Kidney tubule cell (primary cell): ENCODE results near the gene BMPR2.
"Not testable (repeated sequence)": the region's sequence is repeated elsewhere in the genome, so short reads cannot be mapped to it uniquely, and the experiment has no call there.

Experiments used
- DNase-seq: peaks from one replicate; pipeline ENCODE4 v3.0.0-alpha.2; 2018; ENCODE audit warnings: low spot score

The BMPR2 gene

GRCh38 chr2:202452744-202453143, 76.6 kb downstream of the BMPR2 start:
- no peak for DNase-seq

- DNase-seq: no peak
Observed at GRCh38 chr2:202454536-202454935, 78.4 kb downstream of the BMPR2 start.

DNA sequence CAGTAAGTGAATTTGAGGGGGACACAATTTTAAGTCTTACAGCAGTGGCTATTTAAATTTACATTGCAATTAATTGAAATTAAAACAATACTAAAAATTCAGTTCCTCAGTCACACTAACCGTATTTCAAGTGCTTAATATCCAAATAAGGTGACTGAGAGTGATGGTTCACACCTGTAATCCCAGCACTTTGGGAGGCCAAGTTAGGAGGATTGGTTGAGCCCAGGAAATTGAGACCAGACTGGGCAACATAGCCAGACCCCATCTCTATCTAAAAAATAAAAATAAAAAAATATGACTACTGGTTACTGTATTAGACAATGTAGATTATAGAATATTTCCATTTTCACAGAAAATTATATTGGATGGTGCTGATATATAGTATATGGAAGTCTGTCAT, 79.0 kb downstream of the BMPR2 start:
- no peak for DNase-seq

DNA sequence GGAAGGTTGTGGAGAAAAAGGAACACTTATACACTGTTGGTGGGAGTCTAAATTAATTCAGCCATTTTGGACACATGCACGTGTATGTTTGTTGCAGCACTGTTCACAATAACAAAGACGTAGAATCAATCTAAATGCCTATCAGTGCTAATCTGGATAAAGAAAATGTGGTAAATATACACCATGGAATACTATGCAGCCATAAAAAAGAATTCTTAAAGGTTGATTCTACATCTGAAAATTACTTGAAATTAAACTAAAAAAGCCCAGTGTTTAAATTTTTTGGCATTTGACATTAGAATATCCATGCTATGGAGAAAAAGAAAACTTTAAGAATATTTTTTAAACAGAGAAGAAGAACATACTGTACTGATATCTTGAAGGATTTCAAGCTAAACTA, 84.0 kb downstream of the BMPR2 start:
- no peak for DNase-seq

DNA sequence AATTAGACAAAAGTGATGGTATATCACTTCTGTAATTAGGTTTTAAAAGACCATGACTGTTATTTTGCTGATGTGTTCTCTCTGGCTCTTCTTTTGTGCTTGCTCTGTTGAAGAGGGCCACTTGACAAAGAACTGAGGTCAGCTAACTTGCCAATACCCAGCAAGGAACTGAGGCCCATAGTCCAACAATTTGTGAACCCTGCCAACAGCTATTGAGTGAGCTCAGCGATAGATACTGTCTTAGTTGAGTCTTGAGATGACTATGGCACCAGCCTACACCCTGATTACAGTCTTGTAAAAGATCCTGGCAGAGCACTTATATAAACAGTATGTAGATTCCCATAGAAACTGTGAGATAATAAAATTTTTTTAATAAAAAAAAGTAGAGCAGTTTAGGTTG, 103.0 kb downstream of the BMPR2 start:
- no peak for DNase-seq

GRCh38 chr2:202479610-202480009, 103.5 kb downstream of the BMPR2 start:
- no peak for DNase-seq

- DNase-seq: peak; percentile 73
Observed at GRCh38 chr2:202486351-202486750, 110.2 kb downstream of the BMPR2 start.

GRCh38 chr2:202488671-202489070, 112.5 kb downstream of the BMPR2 start:
- DNase-seq: no peak

DNA sequence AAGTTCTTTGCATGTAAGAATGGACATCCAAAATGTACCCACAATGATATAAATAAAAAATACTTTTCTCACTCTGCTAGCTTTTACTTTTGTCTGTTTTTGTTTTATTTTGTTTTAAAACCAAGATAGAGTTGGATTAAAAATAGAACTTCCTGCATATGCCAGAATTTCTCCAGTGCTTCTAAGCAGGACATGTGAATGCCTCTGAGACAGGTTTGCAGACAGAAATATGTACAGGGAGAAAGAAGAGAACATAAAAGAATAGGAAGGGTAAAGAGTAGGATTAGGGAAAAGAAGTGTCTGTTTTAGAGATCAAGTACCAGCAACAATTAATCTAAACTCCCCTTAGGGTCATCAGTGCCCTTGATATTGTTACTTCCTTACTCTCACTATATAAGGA, 114.4 kb downstream of the BMPR2 start:
- DNase-seq: no peak

DNA sequence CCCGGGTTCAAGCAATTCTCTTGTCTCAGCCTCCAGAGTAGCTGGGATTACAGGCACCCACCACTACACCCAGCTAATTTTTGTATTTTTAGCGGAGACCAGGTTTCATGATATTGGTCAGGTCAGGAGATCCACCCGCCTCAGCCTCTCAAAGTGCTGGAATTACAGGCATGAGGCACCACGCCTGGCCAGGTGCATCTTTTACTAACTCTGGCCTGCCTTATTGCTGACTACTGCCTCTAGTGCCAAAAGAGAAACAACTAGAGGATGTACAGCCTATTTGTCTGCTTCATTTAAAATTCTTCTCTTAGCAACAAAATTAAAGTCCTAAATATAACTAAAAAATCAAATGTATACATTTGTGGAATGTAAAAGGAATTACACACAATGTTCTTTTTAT, 115.4 kb downstream of the BMPR2 start:
- no peak for DNase-seq

DNA sequence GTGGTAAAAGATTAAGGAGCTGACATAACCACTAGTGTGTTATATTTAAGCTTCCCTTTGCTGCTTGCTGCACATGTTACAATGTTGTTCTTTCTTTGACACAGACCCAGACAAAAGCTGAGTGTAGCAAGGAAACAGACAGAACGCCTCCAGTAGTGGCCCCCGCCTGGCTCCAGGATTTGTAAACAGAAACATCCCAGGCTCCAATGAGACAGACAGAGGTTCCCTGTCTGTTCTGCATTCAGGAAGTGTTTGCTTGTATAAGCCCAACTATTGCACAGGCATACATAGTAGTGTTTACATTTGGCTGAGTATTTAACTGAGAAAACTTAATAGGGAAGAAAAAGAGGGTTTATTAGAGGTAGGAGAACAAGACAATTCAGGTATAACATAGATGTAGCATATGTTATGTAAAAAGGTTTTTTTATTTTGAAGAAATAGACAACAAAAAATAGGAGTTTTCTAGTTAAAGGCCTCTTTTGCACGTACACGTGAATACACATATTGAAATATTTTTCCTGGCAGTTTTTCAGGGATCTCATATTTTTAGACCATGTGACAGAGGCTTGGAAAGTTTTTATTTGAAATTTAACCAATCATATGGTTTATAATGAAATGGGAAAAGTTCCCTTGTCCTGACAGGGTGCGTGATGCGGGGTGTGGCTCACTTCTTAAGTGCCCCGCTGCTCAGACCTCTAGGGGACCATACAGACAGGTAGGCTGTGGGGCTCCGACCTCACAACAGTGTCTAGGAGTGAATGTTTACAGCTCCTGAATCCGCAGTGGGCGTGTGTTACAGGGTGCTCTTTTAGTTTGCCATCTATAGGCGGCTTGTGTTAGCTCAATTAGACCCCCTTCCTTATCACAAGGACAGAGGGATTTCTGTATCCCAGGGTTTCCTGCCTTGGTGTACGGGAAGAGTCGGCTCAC, 118.4 kb downstream of the BMPR2 start:
- no peak for DNase-seq

GRCh38 chr2:202495230-202495604, 119.1 kb downstream of the BMPR2 start:
- no peak for DNase-seq

DNA sequence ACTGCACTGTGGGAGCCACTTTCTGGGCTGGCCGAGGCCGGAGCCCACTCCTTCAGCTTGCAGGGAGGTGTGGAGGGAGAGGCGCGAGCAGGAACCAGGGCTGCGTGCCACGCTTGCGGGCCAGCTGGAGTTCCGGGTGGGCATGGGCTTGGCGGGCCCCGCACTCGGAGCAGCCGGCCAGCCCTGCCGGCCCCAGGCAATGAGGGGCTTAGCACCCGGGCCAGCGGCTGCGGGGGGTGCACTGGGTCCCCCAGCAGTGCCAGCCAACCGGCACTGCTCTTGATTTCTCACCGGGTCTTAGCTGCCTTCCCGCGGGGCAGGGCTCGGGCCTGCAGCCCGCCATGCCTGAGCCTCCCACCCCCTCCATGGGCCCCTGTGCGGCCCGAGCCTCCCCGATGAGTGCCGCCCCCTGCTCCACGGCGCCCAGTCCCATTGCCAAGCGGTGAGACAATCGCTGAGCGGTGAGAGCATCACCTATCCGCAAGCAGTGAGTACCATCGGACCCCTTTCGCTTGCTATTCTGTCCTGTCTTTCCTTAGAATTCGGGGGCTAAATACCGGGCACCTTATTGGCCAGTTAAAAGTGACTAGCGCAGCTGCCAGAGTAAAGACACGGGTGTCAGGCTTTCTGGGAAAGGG, 120.8 kb downstream of the BMPR2 start:
- not testable (repeated sequence) for DNase-seq

DNA sequence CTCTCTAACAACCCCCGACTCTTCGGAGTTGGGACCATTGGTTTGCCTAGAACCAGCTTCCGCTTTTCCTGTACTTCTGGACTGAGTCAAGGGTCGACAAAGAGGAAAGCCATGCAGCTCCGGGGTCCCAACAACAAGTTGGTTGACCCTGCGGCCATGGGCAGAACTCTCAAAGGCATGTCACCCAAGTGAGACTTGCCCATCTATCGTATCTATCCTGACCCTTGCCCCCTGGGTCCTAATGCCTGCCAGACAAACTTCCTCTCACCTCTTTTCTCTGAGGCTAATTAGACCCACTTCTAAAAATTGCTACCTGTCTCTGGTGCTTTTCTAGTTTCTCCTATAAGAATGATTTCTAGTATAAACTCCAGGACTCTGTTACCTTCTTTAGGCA, 121.3 kb downstream of the BMPR2 start:
- DNase-seq: not testable (repeated sequence)

GRCh38 chr2:202499841-202500240, 123.7 kb downstream of the BMPR2 start:
- DNase-seq: not testable (repeated sequence)

DNA sequence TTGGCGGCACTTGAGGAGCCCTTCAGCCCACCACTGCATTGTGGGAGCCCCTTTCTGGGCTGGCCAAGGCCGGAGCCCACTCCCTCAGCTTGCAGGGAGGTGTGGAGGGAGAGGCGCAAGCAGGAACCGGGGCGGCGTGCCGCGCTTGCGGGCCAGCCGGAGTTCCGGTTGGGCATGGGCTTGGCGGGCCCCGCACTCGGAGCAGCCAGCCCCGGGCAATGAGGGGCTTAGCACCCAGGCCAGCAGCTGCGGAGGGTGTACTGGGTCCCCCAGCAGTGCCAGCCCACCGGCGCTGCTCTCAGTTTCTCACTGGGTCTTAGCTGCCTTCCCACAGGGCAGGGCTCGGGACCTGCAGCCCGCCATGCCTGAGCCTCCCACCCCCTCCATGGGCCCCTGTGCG, 127.1 kb downstream of the BMPR2 start:
- not testable (repeated sequence) for DNase-seq

DNA sequence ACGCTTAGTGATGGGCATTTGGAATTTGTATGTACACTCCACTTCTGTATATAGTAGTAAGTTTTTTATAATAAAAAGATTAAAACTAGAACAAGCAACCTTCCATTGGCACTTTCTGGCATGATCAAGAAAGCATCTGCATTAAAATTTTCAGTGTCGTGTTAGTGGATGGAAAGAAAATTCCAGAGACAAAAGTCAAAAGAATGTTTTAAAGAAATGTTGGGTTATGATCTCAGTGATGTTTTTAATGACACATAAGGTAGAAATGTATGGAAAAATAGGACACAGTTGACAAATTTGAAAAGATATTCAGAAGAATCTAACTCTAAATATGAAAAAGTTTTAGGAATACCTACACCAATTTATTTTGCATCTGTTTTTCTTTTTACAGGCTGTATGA, 132.6 kb downstream of the BMPR2 start:
- no peak for DNase-seq

GRCh38 chr2:202510911-202511310, 134.8 kb downstream of the BMPR2 start:
- no peak for DNase-seq

DNA sequence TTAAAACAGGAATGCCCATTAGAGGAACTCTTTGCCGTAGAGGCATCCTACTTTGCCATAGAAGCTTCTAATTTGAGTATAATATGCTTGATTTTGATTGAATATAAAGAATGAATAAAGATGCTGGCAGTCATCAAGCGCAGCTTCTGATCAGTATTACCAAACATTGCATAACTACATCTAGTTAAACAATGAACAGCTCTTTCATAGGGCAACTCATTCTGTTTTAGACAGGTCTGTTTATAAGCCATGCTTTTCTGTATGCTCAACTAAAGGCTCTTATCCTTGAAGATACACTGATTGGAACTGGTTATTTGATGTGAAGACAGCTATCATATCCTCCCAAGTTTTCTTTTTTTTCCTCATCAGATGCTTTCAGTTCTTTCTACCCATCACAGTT, 136.0 kb downstream of the BMPR2 start:
- no peak for DNase-seq

DNA sequence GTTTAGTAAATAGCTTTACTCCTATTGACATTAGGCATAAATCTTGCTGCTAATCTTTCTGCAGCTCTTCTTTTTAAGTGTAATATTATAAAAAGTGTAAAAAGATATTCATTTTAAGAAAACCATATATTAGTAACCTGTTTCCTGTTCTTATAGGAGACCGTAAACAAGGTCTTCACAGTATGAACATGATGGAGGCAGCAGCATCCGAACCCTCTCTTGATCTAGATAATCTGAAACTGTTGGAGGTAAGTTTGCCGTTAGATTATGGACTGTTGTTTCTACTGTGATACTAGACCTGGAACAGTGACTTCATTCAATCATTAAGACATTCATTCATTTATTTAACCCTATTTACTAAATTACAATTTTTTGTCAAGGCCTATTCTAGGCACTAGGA, 138.6 kb downstream of the BMPR2 start:
- DNase-seq: no peak

GRCh38 chr2:202519453-202519852, 143.3 kb downstream of the BMPR2 start:
- no peak for DNase-seq

DNA sequence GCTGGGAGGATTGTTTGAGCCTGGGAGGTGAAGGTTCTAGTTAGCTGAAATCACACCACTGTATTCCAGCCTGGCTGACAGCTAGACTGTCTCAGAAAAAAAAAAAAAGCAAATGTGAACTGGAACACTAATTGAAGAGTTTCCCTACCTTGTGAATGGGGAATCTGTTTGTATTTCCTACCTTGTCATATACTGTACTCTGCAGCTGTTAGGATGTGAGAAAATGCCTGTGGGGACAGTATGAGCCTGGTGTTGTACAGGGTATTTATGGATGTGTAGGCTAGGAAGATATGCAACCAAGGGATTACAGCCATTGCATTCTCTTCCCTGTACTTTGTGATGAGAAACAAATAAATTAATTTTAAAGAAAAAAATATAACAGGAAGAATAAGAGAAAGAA, 145.3 kb downstream of the BMPR2 start:
- DNase-seq: no peak

DNA sequence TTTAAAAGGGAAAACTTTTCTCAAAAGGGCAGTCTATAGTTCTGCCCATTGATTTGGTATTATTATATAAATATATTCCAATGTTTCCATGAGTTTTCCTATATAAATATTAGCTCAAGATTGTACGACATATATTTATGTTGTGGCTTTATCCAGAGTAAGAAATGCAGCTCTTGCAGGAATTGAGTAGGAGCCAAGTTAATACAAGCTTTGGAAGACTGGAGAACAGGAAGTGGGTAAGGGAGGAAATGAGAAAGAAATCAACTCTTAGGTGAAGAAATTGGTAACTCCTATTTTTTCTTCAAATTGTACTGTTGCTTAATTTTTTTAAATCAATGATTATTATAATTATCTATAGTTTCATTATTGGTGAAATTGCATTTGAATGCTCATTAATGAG, 153.3 kb downstream of the BMPR2 start:
- peak; percentile 11 for DNase-seq

- DNase-seq: no peak
Observed at GRCh38 chr2:202530038-202530437, 153.9 kb downstream of the BMPR2 start.
